C4-2B (cell line): ENCODE data around the gene C1QL4.

Experiments used
- CTCF ChIP-seq: fragments of 450-650 bp; conservative IDR thresholded peaks from 2 replicates; pipeline ENCODE4 v1.5.1; 2017; ENCODE audit warnings: mild to moderate bottlenecking
- ZFX ChIP-seq: fragments of 450-650 bp; IDR thresholded peaks from 2 replicates; pipeline ENCODE4 v1.6.1; 2017

DNA sequence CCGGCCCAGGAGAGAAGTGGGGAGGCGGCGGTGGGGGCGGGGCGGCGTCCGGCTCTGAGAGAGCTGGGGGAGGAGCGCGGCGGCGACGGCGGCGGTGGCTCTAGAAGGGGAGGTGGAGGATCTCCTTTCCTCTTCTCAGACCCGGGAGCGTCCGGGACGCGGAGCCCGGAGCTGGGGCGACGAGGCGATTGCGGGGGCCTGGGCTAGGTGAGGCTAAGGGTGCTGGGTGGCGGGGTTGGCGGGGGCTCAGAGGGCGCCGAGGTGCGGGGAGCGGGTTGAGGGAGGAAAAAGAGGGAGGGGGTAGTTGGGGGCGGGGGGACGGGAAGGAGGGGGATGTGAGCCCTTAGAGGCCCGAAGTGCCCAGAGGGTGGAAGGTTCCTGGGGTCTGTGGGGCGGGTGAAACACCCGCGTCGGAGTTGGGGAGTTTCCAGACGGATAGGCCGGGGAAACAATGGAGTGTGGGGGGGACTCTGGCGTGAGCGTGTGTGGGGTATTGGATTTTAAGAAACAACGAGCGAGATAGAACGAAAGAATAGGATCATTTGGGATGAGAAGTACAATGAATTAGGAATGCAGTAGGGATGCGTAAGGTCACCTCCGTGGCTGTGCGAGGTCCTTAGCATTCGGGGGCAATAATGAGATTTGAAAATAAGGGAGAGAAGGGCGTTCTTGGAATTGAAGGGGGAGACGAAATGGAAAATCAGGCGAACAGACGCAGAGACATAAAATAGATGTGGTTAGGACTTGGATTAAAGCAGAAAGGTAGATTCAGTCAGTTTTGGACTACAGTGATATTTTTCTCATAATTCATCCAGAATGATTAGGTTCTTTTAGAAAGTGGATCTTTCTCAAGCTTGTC, 30.6 kb upstream of the C1QL4 start, which contains the start of gene SPATS2:
- TF ChIP-seq CTCF (no peak), ZFX (no peak)
